Stimulated activated naive CD4-positive, alpha-beta T cell treated with Interleukin-2 at 50 U/mL for 16 hours (primary cell): ENCODE results near the gene NKX2-8.
"Not testable (repeated sequence)": the region's sequence is repeated elsewhere in the genome, so short reads cannot be mapped to it uniquely, and the experiment has no call there.

Experiments used
- DNase-seq: peaks from one replicate; lab custom pipeline; 2025; lab: John Stamatoyannopoulos, UW

Gene NKX2-8

GRCh38 chr14:36580141-36580855 lies 2.1 kb downstream of the NKX2-8 start:
- DNase-seq: no peak

- DNase-seq: no peak
Measured at GRCh38 chr14:36579573-36580140, 2.8 kb downstream of the NKX2-8 start.

- DNase-seq: no peak
Measured at GRCh38 chr14:36579001-36579555, 3.3 kb downstream of the NKX2-8 start.

DNA sequence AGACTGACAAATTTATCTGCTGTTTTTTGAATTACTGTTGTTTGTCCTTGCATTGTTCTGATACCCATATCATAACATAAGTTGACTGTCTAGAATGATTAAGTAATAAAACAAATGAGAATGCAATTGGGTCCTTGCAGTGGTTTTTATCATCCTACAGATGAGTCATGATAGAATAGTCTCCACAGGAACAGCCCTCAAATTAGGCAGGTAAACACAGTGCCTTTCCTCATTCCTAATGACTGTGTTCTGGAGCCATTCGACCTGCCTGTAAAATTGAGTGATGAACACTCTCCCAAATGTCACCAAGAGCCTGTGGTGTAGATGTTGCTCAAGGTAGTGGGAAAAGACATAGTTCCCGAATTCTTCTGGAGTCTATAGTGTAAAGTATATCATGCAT lies 12.3 kb downstream of the NKX2-8 start:
- DNase-seq: no peak

- no peak for DNase-seq
Measured at GRCh38 chr14:36556811-36557433, 25.5 kb downstream of the NKX2-8 start.

DNA sequence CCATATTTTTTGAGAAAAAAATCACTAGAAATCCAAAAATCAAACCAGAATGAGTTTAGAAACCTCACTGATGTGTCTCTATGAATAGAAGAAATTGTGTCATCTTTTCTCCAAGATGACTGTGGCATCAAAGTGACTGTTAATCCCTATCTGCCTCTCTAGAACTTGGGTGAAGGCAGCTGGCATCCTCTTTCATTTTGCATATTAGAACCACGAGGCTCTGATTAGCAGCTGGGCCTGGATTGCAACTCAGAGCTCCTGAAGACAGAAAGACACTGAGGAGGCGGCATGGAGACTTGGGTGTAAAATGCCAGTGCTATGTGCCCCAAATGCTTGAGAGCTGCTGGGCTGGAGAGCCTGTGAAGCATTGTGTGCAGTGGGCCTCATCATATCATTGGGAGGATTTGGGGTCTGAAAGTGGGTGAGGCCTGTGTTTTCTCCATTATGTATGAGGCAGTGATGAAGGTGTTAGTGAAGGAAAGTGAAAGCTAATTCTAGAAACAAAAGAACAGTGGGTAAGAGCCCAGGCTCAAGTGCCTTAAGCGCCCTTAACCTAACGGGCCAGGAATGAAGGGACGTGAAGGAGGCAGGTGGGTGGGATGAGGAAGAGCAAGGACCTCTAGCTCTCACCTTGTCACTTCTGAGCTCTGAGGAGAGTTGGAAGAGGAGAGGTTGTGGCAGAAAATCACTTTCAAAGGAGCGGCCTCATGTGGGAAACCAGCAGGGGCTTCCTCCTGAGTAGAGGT lies 26.2 kb downstream of the NKX2-8 start:
- DNase-seq: no peak

DNA sequence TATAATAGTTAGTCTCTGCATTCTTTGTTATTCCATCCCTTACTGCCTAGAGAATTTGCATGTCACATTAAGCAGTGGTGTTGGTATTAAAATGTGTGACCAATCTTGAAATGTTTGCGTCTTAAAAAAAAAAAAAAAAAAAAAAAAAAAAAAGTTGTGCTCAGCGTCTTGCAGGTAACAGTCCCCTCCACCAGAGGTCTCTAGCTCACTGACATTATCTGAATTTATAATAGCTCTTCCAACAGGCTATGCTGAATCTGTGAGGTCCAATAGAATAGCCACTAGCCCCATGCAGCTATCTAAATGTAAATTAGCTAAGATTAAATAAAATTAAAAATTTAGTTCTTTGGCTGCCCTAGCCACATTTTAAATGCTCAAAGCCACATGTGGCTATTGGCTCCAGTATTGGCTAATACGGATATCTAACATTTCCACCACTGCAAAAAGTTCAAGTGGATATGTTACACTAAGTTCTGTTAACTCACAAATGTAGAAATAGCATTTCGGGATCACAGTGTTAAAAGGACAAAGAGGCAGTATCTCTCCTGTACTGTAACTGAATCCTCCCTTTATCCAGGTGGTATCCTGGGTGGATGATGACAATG lies 28.7 kb downstream of the NKX2-8 start:
- no peak for DNase-seq

DNA sequence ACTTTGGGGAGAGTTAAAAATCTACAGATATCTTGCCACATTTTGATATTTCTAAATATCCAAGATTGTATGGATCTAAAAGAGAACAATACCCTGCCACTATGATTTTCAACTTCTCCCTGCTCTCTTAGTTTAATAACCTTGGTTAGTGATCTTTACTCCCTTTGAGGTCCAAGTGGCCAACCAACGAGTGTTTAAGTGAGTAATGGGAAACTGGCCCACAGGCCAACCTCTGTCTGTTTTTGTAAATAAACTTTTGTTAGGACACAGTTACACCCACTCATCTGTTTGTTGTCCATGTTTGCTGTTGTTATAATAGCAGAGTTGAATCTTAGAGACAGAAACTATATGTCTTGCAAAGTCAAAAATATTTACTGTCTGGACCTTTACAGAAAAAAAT lies 31.5 kb downstream of the NKX2-8 start:
- no peak for DNase-seq

- not testable (repeated sequence) for DNase-seq
Measured at GRCh38 chr14:36544280-36544679, 38.1 kb downstream of the NKX2-8 start.

- no peak for DNase-seq
Measured at GRCh38 chr14:36538051-36538450, 44.4 kb downstream of the NKX2-8 start.
